ENCODE measurements around the gene TSSK6.

TSSK6 gene

GRCh38 chr19:19499272-19499995 lies 15.9 kb downstream of the TSSK6 start:
- Histone ChIP-seq H3K4me2 (ENCODE audit: low read length) (no peak overlapping the region), H3K27me3 (ENCODE audit: control insufficient read depth, insufficient read depth, low read length) (no peaks in the 10 kb centered on the region), H3K4me1 (ENCODE audit: control insufficient read depth, insufficient read depth, low read length) (no peaks in the 10 kb centered on the region), H3K36me3 (ENCODE audit: insufficient read depth, low read length) (peaks cover 90% of the 10 kb centered on the region), H3K9ac (ENCODE audit: low read depth, low read length) (no peak overlapping the region), H3K4me3 (ENCODE audit: low read length) (no peak overlapping the region), H3K9me3 (replicated peaks; ENCODE audit: low read length) (no peaks in the 10 kb centered on the region)

- Histone ChIP-seq H3K9ac (ENCODE audit: low read depth, low read length) (no peak overlapping the region), H3K4me1 (ENCODE audit: control insufficient read depth, insufficient read depth, low read length) (peaks cover 7% of the 10 kb centered on the region), H3K36me3 (ENCODE audit: insufficient read depth, low read length) (peaks cover 86% of the 10 kb centered on the region), H3K4me2 (ENCODE audit: low read length) (no peak overlapping the region), H3K9me3 (replicated peaks; ENCODE audit: low read length) (no peaks in the 10 kb centered on the region), H3K4me3 (ENCODE audit: low read length) (no peak overlapping the region), H3K27me3 (ENCODE audit: control insufficient read depth, insufficient read depth, low read length) (no peaks in the 10 kb centered on the region)
Measured at GRCh38 chr19:19498255-19498991, 16.9 kb downstream of the TSSK6 start.

- Histone ChIP-seq H3K4me1 (ENCODE audit: control insufficient read depth, insufficient read depth, low read length) (peaks cover 7% of the 10 kb centered on the region), H3K4me2 (ENCODE audit: low read length) (no peak overlapping the region), H3K36me3 (ENCODE audit: insufficient read depth, low read length) (peaks cover 73% of the 10 kb centered on the region), H3K9me3 (replicated peaks; ENCODE audit: low read length) (no peaks in the 10 kb centered on the region), H3K27me3 (ENCODE audit: control insufficient read depth, insufficient read depth, low read length) (no peaks in the 10 kb centered on the region), H3K9ac (ENCODE audit: low read depth, low read length) (no peak overlapping the region), H3K4me3 (ENCODE audit: low read length) (no peak overlapping the region)
Measured at GRCh38 chr19:19495614-19496603, 19.4 kb downstream of the TSSK6 start.

- Histone ChIP-seq H3K36me3 (ENCODE audit: insufficient read depth, low read length) (peaks cover 58% of the 10 kb centered on the region), H3K9ac (ENCODE audit: low read depth, low read length) (peak overlapping the region; percentile 34), H3K27me3 (ENCODE audit: control insufficient read depth, insufficient read depth, low read length) (no peaks in the 10 kb centered on the region), H3K4me1 (ENCODE audit: control insufficient read depth, insufficient read depth, low read length) (peaks cover 21% of the 10 kb centered on the region), H3K4me3 (ENCODE audit: low read length) (no peak overlapping the region), H3K4me2 (ENCODE audit: low read length) (no peak overlapping the region), H3K9me3 (replicated peaks; ENCODE audit: low read length) (no peaks in the 10 kb centered on the region)
Measured at GRCh38 chr19:19493841-19494546, 21.4 kb downstream of the TSSK6 start.

- H3K9me3 ChIP-seq (replicated peaks; ENCODE audit: low read length): no peaks in the 10 kb centered on the region
- no peak overlapping the region for H3K9ac ChIP-seq (ENCODE audit: low read depth, low read length)
- peaks cover 40% of the 10 kb centered on the region for H3K36me3 ChIP-seq (ENCODE audit: insufficient read depth, low read length)
- H3K4me3 ChIP-seq (ENCODE audit: low read length): no peak overlapping the region
- H3K4me1 ChIP-seq (ENCODE audit: control insufficient read depth, insufficient read depth, low read length): peaks cover 35% of the 10 kb centered on the region
- no peaks in the 10 kb centered on the region for H3K27me3 ChIP-seq (ENCODE audit: control insufficient read depth, insufficient read depth, low read length)
- H3K4me2 ChIP-seq (ENCODE audit: low read length): no peak overlapping the region
Measured at GRCh38 chr19:19492026-19492610, 23.2 kb downstream of the TSSK6 start.

GRCh38 chr19:19491321-19492025 lies 23.9 kb downstream of the TSSK6 start:
- Histone ChIP-seq H3K9ac (ENCODE audit: low read depth, low read length) (no peak overlapping the region), H3K4me3 (ENCODE audit: low read length) (no peak overlapping the region), H3K9me3 (replicated peaks; ENCODE audit: low read length) (no peaks in the 10 kb centered on the region), H3K4me2 (ENCODE audit: low read length) (no peak overlapping the region), H3K36me3 (ENCODE audit: insufficient read depth, low read length) (peaks cover 37% of the 10 kb centered on the region), H3K4me1 (ENCODE audit: control insufficient read depth, insufficient read depth, low read length) (peaks cover 35% of the 10 kb centered on the region), H3K27me3 (ENCODE audit: control insufficient read depth, insufficient read depth, low read length) (no peaks in the 10 kb centered on the region)

- H3K9me3 ChIP-seq (replicated peaks; ENCODE audit: low read length): no peaks in the 10 kb centered on the region
- no peak overlapping the region for H3K4me3 ChIP-seq (ENCODE audit: low read length)
- H3K4me1 ChIP-seq (ENCODE audit: control insufficient read depth, insufficient read depth, low read length): peaks cover 41% of the 10 kb centered on the region
- peaks cover 27% of the 10 kb centered on the region for H3K36me3 ChIP-seq (ENCODE audit: insufficient read depth, low read length)
- H3K4me2 ChIP-seq (ENCODE audit: low read length): peak overlapping the region; percentile 59
- H3K27me3 ChIP-seq (ENCODE audit: control insufficient read depth, insufficient read depth, low read length): no peaks in the 10 kb centered on the region
- peak overlapping the region; percentile 30 for H3K9ac ChIP-seq (ENCODE audit: low read depth, low read length)
Measured at GRCh38 chr19:19490214-19490968, 25.0 kb downstream of the TSSK6 start.

- H3K4me3 ChIP-seq (ENCODE audit: low read length): no peak overlapping the region
- H3K36me3 ChIP-seq (ENCODE audit: insufficient read depth, low read length): peaks cover 24% of the 10 kb centered on the region
- peaks cover 47% of the 10 kb centered on the region for H3K4me1 ChIP-seq (ENCODE audit: control insufficient read depth, insufficient read depth, low read length)
- peak overlapping the region; percentile 59 for H3K4me2 ChIP-seq (ENCODE audit: low read length)
- peak overlapping the region; percentile 30 for H3K9ac ChIP-seq (ENCODE audit: low read depth, low read length)
- no peaks in the 10 kb centered on the region for H3K9me3 ChIP-seq (replicated peaks; ENCODE audit: low read length)
- no peaks in the 10 kb centered on the region for H3K27me3 ChIP-seq (ENCODE audit: control insufficient read depth, insufficient read depth, low read length)
Measured at GRCh38 chr19:19489804-19490204, 25.5 kb downstream of the TSSK6 start.

GRCh38 chr19:19488875-19489690 lies 26.3 kb downstream of the TSSK6 start:
- peak overlapping the region; percentile 73 for H3K9ac ChIP-seq (ENCODE audit: low read depth, low read length)

More at GRCh38 chr19:19488875-19489690, 26.3 kb downstream of the TSSK6 start:
- Histone ChIP-seq H3K9me3 (replicated peaks; ENCODE audit: low read length) (no peaks in the 10 kb centered on the region), H3K36me3 (ENCODE audit: insufficient read depth, low read length) (peaks cover 16% of the 10 kb centered on the region), H3K4me2 (ENCODE audit: low read length) (peak overlapping the region; percentile 55), H3K4me3 (ENCODE audit: low read length) (peak overlapping the region; percentile 42), H3K4me1 (ENCODE audit: control insufficient read depth, insufficient read depth, low read length) (peaks cover 46% of the 10 kb centered on the region), H3K27me3 (ENCODE audit: control insufficient read depth, insufficient read depth, low read length) (no peaks in the 10 kb centered on the region)

Data from skeletal muscle satellite cell (primary cell).